ENCODE data around the gene S100A9. TPM values are rescaled to one million over a fixed set of nuclear protein-coding genes. Genes with fewer than 3 reads are reported as not detected.

Gene S100A9
- total RNA-seq, 1 donor from 2014 or later = 1.2 TPM

GRCh38 chr1:153360592-153361479, 3.2 kb downstream of the S100A9 start:
- DNase-seq (ENCODE audit: low read depth in 2 of 2) = no peak

- DNase-seq (ENCODE audit: low read depth in 2 of 2) = no peak
These were observed 3.9 kb downstream of the S100A9 start for GRCh38 chr1:153361480-153362109.

GRCh38 chr1:153362187-153362775, 4.6 kb downstream of the S100A9 start:
- DNase-seq (ENCODE audit: low read depth in 2 of 2) = no peak

GRCh38 chr1:153363641-153364040, 6.0 kb downstream of the S100A9 start:
- DNase-seq (ENCODE audit: low read depth in 2 of 2) = no peak

GRCh38 chr1:153364156-153364555, 6.5 kb downstream of the S100A9 start:
- DNase-seq (ENCODE audit: low read depth in 2 of 2) = no peak

- DNase-seq (ENCODE audit: low read depth in 2 of 2) = no peak
These were observed 7.4 kb downstream of the S100A9 start for GRCh38 chr1:153364766-153365666.

GRCh38 chr1:153365696-153366095, 8.0 kb downstream of the S100A9 start:
- DNase-seq (ENCODE audit: low read depth in 2 of 2) = no peak

- DNase-seq (ENCODE audit: low read depth in 2 of 2) = no peak
These were observed 8.6 kb downstream of the S100A9 start for GRCh38 chr1:153366261-153366660.

GRCh38 chr1:153367090-153367489, 9.4 kb downstream of the S100A9 start:
- no peak for DNase-seq (ENCODE audit: low read depth in 2 of 2)

- DNase-seq (ENCODE audit: low read depth in 2 of 2) = no peak
These were observed 10.8 kb downstream of the S100A9 start for GRCh38 chr1:153368495-153368894.

- no peak for DNase-seq (ENCODE audit: low read depth in 2 of 2)
These were observed 12.5 kb downstream of the S100A9 start for GRCh38 chr1:153370146-153370545.

GRCh38 chr1:153371231-153371630, 13.6 kb downstream of the S100A9 start:
- DNase-seq (ENCODE audit: low read depth in 2 of 2) = no peak

- DNase-seq (ENCODE audit: low read depth in 2 of 2) = no peak
These were observed 14.9 kb downstream of the S100A9 start for GRCh38 chr1:153372571-153372970.

- DNase-seq (ENCODE audit: low read depth in 2 of 2) = no peak
These were observed 16.4 kb downstream of the S100A9 start for GRCh38 chr1:153374071-153374470.

- DNase-seq (ENCODE audit: low read depth in 2 of 2) = no peak
These were observed 17.9 kb downstream of the S100A9 start, which contains the start of gene S100A12 for GRCh38 chr1:153375511-153375910. S100A12 (minus strand) TSS chr1:153375621; CDS start chr1:153374592, 1,029 bp downstream.

- no peak for DNase-seq (ENCODE audit: low read depth in 2 of 2)
These were observed 21.9 kb downstream of the S100A9 start for GRCh38 chr1:153379591-153379990.

- no peak for DNase-seq (ENCODE audit: low read depth in 2 of 2)
These were observed 23.1 kb downstream of the S100A9 start for GRCh38 chr1:153380711-153381110.

GRCh38 chr1:153384958-153385580, 27.4 kb downstream of the S100A9 start:
- no peak for DNase-seq (ENCODE audit: low read depth in 2 of 2)

GRCh38 chr1:153386500-153386901, 28.8 kb downstream of the S100A9 start:
- DNase-seq (ENCODE audit: low read depth in 2 of 2) = no peak

GRCh38 chr1:153387001-153387400, 29.3 kb downstream of the S100A9 start:
- DNase-seq (ENCODE audit: low read depth in 2 of 2) = no peak

GRCh38 chr1:153387785-153388184, 30.1 kb downstream of the S100A9 start:
- no peak for DNase-seq (ENCODE audit: low read depth in 2 of 2)
